Activated T-cell treated with anti-CD3 and anti-CD28 coated beads, Interleukin-2, amount 50 U/mL, for 1 hour (primary cell): ENCODE data around the gene IDUA.
A peak's percentile ranks its signal among the peaks of the same experiment; 100 is the strongest.
"Not testable (repeated sequence)": the region's sequence is repeated elsewhere in the genome, so short reads cannot be mapped to it uniquely, and the experiment has no call there.

Source experiments
- DNase-seq: peaks from one replicate; pipeline ENCODE4 v3.0.0-alpha.2; 2020

The IDUA gene

DNA sequence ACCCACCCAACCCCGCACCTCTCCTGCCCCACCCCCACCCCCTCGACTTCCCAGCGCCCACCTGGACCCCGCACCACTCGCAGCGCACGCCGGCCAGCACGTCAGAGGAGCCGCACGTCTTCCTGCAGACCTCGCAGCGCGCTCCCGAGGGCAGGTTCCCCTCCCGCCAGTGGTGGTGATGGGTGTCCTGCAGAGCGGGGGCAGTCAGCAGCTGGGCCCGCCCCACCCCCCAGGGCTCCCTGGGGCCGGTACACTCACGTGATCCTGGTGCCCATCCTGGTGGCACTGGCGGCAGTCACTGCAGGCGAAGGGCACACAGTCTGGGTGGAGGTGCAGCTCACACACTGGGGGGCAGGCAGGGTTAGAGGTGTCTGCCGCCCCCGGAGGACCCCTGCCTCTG lies 18.6 kb upstream of the IDUA start:
- DNase-seq: no peak

DNA sequence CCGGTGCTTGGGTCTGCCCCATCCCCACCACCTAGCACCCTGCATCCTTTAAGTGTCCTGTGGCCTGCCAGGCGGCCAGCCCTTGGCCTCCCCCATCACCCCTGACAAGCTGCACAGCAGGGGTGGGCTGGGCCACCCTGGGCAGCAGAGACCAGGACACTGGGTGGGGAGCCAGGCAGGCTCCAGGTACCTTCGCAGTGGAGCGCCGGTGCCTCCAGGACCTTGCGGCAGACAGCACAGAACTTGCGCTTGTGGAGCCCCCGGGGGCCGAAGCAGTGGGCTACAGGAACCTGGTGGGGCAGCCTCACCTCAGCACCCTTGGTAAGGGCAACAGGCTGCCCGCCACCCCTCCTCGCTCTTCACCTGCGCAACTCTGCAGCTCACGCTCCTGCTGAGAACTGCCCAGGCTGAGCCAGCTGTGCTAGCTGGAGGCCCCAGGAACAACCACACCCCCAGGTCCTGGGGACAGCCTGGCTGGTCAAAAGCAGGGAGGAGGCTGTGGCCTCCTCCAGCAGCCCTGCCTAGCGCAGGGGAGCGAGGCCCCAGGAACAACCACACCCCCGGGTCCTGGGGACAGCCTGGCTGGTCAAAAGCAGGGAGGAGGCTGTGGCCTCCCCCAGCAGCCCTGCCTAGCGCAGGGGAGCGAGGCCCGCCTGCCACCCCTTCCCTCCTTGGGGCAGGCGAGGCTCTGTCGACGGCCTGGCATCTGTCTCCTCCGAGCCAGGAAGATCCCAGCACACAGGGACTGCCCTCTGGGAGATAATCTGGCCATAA lies 18.0 kb upstream of the IDUA start:
- no peak for DNase-seq

DNA sequence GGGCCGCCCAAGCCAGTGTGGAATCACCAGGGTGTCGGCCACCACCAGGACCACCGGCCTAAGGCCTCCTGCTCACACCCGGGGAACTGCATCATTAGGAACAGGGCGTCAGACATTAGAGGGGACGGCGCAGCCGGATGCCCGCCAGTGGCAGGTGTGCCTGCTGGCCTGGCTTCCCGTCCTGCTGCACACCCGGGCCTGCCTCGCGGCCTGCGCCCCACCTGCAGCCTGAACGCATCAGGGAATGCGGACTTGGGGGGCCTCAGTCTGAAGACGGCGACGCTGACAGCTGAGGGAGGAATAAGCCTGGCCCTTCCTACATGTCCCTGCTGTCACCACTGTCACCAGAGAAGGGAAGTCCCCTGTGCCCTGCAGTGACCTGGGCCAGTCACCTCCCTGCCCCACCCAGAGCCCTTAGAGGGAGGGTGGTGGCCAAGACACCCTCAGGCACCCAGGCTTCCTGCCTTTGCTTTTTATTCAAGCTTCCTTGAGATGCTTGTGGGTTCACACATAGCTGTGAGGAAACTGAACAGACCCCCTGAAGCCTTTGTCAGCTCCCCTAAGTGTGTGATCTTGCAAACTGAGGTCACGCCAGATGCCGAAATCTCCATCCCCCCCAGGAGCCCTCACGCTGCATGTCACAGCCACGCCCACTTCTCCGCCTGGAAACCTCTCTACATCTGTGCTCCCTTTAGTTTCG lies 16.6 kb upstream of the IDUA start:
- peak; percentile 45 for DNase-seq

DNA sequence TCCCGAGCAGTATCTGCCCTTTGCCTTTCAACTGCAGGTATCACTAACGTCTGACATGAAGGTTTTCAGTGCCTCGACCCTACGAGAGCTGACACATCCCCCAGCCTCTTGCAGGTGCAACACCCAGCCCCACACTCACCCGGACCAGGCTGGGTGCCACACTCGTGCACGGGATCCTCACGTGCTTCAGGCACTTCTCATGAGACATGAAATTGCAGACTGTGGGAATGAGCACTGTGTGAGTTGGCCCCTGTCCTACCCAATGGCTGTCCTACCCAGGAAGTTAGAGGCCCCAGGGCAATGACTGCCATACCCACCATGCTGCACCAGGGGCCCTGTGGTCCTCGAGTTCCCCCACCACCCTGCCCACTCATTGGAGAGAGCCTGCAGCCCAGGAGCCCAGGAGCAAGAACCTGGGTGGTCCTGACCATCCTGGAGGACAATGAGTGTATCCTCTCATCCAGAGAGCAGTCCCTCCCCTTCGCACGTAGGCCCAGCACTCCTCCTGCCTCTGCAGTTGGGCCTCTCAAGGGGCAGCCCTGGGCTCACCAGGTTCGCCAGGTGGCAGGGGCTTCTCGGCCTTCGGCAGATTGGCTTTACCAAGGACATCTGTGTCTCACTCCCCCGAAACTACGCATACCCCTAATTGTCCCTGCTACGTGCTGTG lies 15.9 kb upstream of the IDUA start:
- no peak for DNase-seq

DNA sequence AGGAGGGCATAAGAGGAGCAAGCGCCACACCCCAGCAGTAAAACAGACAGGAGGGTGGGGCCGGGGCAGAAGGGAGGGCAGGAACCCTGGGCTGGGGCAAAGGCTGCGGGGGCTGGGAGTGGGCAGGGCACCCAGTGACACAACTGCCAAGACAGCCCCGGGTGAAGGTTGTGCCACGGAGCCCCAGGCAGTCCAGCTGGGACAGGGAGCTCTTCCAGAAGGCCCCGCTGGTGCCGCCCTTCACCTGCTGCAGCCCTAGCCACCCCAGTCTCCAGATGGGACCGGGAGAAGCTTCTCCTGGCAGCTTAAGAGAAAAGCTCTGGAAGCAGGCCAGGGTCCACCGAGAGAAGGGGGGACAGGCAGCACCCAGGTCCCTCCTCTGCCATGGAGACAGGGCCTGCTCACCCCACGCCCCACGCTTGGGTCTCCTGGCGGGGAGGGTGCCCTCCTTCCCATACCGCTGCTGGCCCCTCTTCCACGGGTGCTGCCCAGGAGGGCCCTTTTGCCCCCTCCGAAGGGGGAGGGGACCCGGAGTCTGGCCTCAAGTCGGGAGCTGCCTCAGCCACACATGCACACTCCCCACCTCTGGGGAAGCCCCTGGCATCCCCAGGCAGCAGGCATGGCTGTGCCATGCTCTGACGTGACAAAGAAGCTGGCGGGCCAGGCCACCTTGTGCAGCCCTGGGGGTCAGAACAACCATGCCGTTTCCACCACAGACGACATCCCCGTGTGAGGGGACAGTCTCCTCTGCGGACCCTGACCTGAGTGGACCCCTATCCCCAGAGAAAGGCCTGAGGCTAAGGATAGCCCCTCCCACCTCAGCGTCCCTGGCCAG lies 15.0 kb upstream of the IDUA start:
- DNase-seq: no peak

DNA sequence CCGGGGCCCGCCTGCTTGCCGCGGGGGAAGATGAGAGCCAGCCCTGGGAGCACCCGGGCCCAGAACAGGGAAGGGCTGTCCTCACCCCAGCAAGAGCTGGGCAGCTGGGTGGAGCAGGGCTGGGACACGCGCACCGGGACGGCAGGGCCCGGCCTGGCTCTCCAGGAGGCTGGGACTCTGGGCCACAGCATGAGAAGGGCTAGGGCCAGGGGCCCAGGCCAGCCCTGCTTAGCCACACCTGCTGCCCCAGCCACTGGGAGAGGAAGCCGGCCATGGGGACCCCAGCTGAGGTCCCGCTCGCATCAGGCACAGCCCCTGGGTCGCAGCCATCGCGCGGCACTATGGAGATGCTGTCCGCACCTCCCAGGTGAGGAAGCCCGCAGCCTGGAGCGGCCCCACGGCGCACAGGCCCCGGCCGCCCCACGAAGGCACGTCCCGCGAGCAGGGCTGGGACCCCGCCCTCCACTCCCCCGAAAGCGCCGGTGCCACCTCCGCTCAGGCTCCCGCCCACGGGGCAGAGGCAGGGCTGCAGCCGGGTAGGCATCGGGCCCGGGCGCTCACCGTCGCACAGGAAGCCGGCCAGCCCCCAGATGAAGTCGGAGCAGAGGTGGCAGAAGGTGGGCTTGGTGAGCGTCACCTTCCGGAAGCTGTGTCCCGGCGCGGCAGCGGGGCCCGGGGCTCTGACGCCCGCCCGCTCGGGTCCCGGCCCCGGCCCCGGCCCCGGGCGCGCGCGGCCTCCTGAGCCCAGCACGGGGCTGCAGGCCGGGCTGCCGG lies 14.0 kb upstream of the IDUA start:
- DNase-seq: peak; percentile 71

DNA sequence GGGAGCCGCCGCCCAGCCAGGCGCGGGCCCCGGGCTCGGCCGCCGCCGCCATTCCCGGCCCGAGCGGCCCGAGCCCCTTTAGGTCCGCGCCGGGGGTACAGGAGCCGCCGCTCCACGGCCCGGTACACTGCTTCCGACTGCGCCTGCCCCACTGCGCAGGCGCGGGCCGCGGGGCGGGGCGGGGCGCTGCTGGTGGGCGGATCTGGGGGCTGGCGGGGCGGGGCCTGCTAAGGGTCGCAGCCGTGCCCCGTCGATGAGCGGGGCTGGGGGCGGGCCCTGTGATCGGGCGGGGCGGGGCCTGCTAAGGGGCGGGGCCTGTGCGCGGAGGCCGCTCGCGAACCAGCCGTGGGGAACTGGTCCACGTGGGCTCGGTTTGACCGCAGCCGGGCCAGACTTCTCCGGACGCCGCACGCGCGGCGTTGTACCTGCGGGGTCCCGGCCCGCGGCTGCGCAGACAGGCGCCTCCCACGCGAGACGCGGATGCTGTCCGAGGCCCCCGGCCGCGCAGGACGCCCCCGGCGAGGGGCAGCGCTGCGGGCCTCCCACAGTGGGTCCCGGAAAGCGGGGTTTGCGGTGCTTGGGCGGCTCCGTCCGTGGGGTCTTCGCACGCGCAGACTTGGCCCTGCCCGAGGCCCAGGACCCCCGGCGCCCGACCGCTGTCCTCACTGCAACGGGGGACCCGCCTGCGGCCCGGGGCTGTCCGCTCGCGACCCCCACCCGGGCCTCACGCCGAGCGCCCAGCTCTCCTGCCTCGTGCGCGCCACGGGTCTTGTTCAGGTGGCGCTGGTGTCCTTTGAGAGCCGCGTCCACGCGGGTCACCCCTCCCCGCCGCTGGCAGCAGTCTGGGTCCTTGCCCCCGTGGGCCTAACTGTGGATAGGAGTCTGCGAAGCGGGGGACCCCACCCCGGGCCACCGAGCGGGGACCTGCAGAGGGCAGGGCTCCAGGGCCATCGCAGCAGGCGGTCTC lies 13.1 kb upstream of the IDUA start, which contains the start of gene DGKQ:
TSS of gene DGKQ (minus strand) at position 139 of the 967 bp plus-strand sequence. CDS start at position 52, 87 bp downstream.
- peak; percentile 96 for DNase-seq

DNA sequence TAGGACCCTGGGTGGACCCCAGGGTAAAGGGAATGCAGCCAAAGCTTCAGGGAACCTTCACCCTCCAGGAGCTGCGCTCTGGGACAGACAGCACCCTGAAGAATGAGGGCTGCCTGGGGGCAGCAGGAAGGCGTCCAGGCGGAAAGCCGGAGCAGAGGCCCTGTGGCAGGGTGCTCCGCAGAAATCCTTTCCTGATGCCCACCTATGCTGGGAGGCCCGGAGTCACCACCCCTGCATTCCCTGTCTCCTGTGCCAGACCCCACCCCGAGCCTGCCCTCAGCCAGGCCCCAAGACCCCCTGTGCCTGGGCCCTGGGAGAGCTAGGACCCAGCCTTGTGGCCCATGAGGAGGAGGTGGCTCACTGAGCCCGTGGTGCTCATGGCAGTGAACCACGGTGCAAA lies 12.2 kb upstream of the IDUA start:
- DNase-seq: no peak

DNA sequence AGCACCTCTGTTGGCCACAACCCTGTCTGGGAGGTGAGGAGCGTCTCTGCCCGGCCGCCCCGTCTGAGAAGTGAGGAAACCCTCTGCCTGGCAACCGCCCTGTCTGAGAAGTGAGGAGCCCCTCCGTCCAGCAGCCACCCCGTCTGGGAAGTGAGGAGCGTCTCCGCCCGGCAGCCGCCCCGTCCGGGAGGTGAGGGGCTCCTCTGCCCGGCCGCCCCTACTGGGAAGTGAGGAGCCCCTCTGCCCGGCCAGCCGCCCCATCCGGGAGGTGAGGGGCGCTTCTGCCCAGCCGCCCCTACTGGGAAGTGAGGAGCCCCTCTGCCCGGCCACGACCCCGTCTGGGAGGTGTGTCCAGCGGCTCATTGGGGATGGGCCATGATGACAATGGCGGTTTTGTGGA lies 10.8 kb upstream of the IDUA start:
- DNase-seq: not testable (repeated sequence)

DNA sequence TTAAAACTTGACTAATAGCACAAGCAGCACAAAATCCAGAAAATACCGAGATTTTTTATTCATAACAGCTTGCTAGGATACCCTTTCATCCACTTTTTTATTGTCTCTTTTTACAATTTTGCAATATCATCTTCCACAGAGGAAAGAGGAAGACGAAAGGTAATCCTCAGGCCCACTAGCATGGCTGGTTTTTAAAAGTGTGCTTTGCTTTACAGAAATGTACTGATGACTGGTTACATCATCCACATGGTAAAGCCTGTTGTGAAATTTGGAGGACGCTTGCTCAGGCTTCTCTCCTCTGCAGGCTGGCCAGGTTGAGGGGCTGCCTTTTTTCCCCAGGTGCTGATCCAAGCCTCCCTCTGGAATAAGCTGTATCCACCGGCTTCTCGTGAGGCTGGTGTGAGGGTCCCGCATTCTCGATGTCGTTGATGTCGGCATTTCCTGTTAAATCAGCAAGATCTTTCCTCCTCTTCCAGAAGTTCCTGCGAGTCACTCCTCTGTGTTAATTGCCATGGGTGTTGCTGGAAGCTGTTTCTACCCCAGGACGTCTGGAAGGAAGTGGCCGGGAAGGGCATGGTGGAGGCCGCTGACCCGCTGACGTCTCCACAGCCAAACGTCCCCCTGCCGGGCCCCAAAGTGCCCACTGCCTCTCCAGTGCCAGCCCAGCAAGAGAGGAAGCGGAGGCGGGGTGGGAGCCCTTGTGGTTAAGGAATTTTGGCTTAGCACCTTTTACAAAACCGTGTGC lies 7.7 kb upstream of the IDUA start:
- DNase-seq: no peak

DNA sequence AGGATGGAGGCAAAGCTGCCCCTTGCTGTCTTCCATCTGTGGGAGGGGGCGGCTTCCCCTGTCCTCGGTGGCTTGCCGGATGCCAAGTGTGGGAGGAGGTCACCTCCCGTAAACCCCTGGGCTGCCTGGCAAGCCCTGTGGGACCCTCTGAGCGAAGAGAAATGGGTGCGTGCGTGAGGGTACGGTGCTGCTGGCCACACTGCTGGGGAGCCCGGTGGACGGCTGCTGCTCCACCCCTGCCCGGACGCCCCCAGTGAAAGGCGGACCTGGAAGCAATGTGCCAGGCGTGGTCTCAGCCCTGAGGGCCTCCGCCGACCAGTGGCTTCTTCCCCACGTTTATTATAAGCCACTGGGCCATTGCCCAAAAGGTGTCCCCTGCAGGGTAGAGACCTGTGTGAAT lies 4.6 kb upstream of the IDUA start:
- DNase-seq: no peak

DNA sequence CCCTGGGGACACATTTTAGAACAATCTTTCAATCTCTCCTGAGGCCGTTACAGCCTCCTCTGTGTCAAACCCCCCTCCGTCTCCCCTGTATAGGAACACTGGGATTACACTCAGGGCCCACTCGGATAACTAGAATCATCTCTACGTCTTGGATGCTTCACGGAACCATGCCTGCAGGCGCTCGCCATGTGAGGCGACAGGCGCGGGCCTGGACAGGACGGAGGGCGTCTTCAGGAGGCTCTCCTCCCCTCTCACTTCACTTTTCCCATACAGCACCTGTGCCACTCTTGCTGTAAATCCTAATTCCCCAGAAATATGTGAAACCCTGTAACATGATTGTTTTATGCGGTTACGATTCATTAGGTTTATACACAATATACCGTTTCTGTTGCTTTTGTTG lies 4.0 kb upstream of the IDUA start:
- no peak for DNase-seq

DNA sequence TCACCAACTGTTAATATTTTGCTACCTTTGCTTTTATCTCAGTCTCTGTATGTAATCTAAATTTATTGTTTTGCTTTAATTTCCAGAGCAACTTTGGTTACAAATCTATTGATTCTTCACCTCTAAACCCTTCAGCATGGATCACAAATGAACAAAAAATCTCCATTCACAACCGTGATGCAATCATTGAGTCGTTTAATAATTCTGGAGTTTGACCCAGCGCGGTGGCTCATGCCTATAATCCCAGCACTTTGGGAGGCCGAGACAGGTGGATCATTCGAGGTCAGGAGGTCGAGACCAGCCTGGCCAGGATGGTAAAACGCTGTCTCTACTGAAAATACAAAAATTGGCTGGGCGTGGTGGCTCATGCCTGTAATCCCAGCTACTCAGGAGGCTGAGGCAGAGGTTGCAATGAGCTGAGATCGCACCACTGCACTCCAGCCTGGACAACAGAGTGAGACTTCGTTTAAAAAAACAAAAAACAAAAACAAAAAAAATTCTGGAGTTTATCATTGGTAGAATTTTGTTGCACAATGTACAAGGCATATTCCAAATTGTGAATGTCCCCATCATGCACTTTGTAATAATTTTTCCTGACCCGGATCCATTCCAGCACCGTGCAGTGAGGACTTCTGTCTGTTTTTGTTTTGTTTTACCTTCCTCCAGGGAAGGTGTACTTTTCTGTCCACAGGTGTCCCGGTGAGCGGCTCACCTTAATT lies 2.3 kb upstream of the IDUA start:
- no peak for DNase-seq

DNA sequence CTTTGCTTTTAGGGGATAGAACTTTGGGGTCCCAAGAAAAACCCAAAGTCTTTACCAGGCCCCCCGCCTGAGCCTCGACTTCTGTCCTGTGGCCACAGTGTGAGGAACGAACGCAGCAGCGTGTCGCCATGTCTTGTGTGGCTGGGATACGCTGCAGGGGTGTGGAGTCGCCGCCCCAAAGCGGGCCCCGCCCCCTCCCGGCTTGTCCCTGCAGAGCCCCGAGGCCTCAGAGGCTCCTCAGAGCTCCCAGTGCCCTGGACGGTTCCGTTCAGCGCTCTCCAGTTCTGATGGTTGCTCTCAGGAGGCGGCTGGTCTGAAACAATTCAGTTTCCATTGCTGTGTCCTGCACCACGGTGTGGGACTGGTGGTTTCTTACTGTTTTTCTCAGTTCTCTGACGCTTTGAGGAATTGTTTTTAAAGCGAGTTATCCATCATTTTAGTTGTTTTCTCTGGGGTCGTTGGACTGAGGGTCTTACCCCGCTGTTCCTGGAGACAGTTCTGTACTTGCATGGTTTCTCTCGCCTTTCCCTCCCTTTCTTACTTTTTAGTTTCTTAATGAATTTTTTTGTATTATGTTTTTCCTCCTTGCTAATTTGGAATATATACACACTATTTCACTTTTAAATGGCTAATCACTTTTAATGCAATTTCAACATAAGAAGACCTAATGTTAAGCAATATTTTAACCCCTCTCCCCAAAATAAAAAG lies 1.6 kb upstream of the IDUA start:
- peak; percentile 79 for DNase-seq

DNA sequence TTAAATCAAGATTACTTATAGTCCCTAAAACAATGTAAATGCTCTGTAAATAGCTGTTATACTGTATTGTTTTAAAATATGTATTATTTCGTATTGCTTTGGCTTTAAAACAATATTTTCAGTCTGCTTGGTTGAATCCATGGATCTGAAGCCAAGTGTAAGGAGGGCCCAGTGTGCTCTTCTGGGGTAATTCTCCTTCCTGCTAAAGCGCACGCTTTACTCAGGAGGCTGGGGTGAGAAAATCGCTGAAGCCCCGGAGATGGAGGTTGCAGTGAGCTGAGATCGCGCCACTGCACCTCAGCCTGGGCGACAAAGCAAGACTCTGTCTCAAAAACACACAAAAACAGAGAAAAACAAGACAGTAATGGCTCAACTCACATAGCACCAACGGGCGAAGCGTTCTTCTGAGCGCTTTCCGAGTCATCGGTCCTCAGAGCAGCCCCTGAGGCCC lies 391 bp upstream of the IDUA start:
- no peak for DNase-seq

DNA sequence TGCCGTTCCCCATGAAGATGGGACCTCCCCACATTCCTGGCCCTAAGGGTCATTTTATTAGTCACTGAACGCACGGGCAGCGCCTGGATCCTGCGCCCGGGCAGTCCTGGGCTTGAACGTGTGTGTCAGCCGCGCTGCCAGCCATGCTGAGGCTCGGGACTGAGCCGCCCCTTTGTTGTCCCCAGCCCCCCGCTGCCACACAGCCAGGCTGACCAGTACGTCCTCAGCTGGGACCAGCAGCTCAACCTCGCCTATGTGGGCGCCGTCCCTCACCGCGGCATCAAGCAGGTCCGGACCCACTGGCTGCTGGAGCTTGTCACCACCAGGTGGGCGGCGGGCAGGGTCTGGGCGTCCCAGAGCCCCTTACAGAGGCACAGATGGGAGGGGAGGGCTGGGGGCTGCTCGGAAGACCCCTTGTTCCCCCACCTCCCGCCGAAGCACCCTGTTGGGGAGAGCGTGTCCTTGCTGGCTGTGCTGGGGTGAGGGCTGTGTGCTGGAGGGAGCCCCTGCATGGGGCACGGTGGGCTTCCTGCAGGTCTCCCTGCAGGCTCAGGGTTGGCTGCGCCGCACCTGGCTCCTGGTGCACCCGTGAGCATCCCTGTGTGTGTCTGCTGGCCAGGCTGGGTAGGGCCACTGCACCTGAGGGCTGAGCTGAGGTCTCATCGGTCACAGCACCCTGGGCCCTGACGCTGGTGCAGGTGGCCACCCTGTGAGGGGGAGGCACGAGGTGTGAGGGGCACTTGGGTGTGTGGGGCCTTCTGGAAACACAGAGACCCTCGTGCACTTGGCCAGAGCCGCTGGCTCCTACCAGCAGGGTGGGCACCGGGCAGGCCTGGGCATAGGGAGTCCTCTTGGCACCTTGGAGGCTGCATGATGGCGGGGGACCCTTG lies 1.0 kb downstream of the IDUA start:
- DNase-seq: no peak
